GM21360 (cell line): ENCODE results near the gene ZNF521.

Experiments used
- ATAC-seq: cut with Tn5 transposase; IDR thresholded peaks from one replicate; pipeline ENCODE4 v1.9.1; 2021; ENCODE audit warnings: mild to moderate bottlenecking, moderate library complexity; ENCODE audit not compliant: unreplicated experiment

ZNF521 gene

DNA sequence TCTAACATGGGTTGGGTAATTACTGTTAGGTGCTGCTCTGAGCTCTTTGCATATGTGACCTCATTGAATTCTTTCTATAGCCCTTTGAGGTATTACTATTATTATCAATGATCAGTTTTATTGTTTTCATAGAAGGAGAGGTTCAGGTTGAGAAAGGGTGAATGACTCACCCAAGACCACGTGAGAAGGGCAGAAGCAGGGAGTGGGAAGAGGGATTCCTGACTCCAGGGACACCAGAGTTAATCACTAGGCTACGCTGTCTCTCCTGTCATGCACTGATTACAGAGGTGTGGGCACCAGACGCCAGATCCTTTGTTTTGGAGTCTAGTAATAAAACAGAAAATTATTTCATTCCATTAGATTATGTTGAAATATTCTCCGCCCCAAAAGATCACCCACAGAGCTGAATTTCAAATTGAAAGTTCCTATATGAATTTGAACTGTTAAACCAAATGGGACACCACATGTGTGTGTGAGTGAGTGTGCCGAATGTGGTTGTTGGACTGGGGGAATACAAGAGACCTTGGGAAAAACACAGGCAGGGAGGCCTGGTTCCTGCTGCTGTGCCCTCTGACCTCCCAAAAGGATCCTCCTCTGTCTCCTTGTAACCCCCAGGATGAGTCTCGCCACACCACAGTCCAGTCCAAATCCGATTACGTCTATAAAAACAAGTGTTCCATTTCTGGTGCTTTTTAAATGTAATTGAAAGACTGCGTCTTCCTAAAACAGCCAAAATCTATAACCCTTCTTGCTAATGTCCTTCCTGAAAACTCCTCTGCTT is 215.4 kb downstream of the ZNF521 start:
- ATAC-seq = no peak

DNA sequence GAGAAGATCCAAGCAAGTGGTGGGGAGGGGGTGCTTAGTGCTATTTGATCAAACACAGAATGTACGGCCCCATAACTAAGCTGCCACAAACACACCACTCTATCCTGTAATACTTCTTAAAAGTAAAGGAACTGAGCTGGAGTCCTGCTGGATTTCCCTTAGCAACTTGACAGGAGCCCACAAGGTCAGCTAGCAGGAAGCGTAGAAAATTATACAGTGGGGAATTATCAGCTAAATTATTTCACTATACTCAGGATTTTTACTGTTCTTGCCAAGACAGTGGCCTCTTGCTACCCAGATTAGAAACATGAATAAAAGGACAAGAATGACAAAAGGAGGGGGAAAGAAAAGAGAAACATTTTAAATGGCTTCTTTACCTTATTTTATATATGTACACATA is 217.1 kb downstream of the ZNF521 start:
- no peak for ATAC-seq

DNA sequence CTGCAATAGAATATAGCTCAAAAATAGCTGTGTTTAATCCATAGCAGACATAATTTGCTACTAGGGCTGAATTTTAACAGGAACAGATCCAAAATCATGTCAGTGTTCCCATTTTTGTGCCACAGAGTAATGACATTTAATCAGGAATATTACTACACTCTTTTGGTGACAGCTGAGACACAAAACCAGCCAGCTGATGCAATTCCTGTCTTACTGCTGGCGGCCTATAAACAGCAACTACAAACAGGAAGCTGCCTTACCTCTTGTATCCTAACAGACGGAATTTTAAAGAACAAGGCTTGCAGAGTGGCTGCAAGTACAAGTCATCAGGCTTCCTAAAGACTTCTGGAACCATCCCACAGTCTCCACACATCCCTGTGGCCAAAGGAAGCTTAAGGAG is 218.1 kb downstream of the ZNF521 start:
- no peak for ATAC-seq

DNA sequence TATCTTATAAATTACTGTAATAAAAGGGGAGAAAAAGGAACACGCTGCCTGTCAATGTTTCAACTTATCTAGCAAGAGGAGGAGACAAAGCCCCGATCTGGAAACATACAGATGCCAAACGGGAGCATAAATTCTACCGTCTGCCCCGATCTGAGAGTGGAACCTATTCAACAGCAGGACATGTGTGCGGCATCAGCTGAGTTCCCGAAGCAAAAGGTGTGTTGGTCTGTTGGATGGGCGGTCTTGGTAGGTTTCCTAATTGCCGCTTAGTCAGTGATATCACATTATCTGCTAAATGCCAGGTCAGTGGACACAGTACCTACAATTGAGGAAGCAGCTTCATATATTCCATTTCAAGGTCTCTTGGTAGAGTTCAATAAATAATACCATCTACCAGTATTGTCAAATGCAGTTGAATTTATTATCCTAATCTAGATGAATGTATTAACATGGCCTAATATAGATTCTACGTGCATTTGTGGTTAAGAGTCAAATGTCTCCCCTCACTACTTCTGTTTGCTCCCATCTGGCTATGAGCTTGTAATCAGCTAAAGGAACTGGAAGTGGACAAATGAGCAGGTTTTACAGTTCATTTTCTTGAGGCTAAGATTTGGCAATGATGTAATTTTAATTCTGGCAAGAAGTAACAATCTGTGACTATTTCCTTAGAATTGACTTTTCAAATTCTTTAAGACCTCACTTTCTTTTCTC is 219.0 kb downstream of the ZNF521 start:
- no peak for ATAC-seq

DNA sequence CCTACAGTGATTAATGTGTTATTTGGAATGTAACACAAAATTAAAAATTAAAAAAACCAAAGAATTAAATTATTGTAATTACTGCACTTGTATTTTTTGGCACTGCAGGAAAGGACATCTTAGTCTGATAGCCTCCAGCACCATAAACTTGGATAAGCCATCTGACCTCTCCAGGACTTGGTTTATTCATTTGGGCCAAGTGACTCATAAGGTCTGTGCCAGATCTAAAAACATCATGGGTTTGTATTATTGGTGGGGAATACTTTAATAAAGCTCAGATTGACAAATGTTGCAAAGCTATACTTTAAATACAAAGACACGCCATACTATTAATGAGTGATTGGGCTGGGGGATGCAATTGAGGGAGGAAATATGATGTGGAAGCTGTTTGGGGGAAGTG is 225.2 kb downstream of the ZNF521 start:
- ATAC-seq = no peak

- ATAC-seq = no peak
Observed at GRCh38 chr18:25125680-25126079, 226.3 kb downstream of the ZNF521 start.

- ATAC-seq = no peak
Observed at GRCh38 chr18:25123438-25124232, 228.3 kb downstream of the ZNF521 start.

GRCh38 chr18:25121442-25121841 is 230.5 kb downstream of the ZNF521 start:
- no peak for ATAC-seq

DNA sequence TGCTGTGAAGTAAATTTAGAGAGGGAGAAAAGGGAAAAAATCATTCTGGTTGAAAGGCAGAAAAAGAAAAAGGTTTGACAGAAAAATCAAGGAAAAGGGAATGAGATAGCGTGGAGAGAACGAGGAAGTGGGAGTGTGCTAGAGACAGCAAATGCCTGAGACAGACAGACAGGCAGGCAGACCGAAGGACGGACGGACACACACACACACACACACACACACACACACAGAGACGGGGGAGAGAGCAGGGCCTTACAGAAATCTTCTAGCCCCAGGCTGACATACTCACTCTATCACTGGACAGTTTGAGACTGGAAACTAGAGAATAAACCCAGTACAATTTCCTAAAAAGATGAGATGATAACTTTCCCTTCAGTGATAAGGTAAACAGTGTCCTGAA is 238.4 kb downstream of the ZNF521 start:
- ATAC-seq = no peak

DNA sequence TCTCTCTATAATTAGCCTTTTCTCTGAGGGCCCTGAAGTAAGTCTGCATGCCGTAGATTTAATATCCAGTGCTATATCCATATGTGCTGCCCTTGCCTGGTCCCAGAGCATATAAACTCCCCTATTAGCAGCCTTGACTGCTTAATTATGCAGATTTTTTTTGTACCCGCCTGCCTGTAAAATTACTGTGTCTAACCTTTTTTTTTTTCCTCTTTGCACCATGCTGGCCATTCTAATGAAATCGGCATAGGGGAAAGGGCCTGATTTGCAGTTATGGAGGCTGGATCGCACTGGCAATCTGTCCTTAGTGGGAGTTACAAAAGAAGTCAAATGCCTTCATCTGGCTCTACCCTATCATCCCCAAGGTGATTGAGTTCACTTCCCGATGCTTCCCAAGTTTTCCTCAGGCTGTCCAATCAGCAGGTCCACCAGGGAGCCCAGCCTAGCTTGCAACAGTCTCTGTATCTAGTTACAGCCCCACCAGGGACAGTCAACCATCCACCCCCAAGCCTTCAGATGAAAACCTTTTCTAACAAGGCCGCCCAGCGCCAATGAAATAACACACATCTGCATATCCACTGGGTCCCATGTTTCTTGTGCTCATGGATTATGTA is 239.0 kb downstream of the ZNF521 start:
- ATAC-seq = no peak

DNA sequence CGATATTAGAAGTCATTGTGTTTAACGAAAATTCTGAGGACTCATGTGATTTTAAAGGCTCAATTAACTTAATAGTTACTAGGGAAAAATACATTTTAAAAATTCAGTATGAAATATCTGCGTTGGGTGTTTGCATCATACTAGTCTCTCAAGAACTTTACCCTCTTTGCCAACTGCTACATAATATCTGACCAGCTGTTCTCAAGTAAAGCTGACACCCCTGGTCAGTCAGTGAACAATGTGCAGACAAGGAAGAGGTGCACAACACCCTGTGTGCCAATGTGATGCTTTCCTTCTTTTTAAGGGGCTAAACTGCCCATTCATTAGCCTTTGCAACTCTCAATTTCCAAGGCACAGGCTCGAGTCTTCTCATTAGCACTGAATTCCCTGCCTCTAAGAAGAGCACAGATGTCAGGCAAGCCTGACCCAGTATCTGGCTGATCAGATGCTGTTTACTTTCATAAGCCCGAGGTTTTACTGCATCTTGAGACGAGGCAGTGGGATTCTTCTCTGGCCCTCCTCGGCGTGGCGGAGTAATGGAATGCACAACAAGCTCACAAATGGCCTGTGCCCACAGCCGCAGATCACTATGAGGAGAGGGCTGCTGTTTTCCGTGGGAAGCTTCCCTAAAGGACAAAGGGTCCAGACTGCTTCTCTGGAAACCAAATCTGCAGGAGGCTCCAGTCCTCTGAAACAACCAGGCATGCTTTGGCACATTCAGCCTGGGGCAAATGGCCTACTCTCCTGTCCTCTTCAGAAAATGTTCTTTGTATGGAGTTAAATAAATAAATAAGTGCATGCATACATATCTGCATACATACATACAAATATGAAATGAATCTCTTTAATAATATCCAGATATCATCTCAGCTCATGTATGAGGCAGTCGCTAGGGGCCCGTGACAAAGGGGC is 240.3 kb downstream of the ZNF521 start:
- no peak for ATAC-seq

DNA sequence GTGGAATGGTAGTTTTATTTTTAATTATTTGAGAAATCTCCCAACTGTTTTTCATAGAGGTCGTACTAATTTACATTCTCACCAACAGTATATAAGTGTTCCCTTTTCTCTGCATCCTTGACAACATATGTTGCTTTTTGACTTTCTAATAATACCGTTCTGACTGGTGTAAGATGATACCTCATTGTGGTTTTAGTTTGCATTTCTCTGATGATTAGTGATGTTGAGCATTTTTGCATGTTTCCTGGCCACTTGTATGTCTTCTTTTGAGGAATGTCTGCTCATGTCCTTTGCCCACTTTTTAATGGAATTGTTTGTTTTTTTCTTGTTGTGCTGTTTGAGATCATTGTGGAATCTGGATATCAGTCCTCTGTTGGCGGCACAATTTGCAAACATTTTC is 242.5 kb downstream of the ZNF521 start:
- ATAC-seq = no peak

DNA sequence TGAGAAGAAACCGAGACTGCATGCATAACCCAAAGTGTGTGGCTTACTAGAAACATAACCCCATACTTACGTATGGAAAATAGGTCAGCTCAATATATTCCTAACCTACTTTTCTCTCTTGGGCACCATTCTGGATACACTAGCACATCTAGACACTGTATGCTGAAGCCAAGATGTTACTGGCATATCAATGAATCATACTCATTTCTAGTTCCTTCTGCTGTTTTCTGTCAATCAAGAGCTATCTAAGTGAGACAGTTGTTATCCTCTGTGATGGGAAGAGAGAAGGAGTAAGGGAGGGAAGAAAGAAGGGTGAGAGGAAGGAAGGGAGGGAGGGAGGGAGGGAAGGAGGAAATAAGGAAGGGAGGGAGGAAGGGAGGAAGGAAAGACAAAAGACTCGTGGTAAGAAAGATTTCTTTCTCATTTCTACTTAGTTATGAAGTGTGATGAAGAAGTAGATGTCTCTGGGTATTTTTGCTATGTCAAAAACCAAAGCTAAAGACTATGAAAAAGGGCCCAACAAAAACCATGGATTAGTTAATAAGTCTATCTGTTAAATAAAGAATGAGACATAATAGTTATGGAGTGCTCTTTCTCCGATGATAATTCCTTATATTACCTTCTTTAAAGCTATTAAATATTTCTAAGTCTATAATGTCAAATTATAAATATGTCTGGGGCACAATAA is 248.4 kb downstream of the ZNF521 start:
- ATAC-seq = no peak

DNA sequence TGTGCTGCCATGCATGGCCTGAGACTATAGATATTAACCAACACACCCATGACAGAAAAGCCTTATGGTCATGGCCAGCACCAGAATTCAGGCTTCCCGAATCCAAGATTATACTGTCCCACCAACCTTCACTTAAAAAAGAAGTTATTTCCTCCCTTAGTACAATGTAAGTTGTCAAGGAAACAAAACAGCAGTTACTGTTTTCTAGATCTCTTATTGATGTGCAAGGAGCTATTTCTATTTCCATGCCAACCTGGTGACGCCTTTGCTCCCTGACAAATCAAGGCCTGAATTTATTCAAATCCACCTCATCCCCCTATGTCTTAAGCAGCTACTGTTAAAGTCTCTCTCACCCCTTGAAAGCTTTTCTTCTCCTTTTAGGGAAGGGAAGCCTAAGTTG is 249.3 kb downstream of the ZNF521 start:
- ATAC-seq = no peak

- no peak for ATAC-seq
Observed at GRCh38 chr18:25100418-25100817, 251.5 kb downstream of the ZNF521 start.

DNA sequence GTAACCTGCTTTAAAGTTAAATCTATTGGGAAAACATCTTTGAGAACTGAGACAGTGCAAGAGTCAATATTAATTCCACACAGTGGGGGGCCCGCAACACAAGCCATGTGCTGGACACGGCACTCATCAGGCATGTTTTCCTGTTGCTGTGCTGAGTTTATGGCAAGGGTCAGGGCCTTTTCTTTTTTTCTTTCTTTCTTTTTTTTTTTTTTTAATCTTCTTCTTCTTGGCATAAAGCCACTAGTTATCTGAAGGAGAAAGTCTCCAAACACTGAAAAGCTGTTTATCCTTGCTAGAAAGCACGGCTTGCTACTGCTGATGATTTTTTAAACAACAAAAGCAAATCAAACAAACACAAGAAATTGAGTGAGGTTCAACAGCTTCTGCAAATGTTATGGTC is 252.1 kb downstream of the ZNF521 start:
- ATAC-seq = no peak

DNA sequence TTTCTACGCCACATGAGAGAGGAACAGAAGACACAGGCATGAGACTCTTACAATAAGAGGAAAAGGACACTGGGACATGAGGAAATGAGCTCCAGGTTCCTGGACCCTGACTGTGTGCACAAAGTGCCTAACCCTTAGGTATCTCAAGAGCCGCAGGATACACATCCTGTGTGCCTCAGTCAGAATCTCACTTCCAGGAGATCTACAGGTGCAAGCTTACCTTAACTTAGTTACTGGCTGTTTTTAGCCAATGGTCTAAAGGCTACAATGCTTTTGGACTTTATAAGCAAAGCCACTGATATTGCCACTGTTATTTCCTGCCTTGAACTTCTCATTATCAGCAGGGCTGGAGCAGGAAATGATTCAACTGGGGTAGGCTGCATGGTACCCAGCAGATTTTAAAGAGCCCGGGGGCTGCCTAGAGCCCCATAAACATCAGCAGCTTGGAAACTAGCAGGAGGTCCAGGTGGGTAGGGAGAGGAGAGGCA is 254.4 kb downstream of the ZNF521 start:
- no peak for ATAC-seq

DNA sequence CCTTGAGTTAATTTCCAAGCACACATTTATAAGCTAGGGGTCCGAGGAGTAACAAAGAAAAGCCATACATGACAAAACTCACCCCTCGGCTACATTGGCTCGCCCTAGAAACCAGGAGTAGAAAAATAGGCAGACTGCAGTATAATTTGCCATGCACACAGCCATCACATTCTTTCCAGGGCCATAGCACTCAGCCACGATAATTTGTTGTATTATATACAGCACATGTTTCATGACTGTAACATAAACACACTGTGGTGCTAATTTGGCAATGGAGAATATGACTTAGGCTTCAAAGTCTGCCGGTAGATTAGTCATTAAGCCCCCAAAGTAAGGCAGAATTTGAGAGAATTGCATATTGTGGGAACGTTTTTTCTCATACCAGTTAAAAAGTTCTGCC is 254.9 kb downstream of the ZNF521 start:
- no peak for ATAC-seq

- no peak for ATAC-seq
Observed at GRCh38 chr18:25093141-25093540, 258.8 kb downstream of the ZNF521 start.

- no peak for ATAC-seq
Observed at GRCh38 chr18:25089470-25089869, 262.5 kb downstream of the ZNF521 start.
